ENCODE data around the gene KRTAP12-2. TPM values are rescaled to one million over a fixed set of nuclear protein-coding genes. Genes with fewer than 3 reads are reported as not detected.

The KRTAP12-2 gene
- total and polyA plus RNA-seq, 2 donors (not counting 3 experiments of a cell fraction or from before 2014, with no cell fraction given) = not detected

DNA sequence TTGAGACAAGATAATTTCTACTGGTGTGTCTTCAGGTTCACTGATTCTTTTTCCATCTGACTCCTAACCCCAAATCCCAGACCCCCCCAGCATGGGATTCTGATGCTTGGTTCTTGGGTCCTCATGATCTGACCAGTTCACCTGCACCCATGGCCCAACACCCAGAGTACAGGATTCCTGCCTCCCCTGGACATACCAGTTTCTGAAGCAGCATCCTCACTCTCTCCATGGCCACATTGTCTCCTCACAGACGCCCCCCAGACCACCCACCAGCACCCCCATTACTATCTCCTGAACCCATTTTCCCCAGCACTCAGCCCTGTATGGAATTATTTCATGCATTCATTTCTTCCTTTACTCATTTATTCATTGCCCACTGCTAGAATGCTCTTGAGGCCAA, 9.9 kb downstream of the KRTAP12-2 start:
- BruUV-seq (replicated peaks) = no TSS peak
- Histone ChIP-seq H4K20me1 (replicated peaks; ENCODE audit: control insufficient read depth, extremely low read depth, insufficient read depth, low read length) (no peaks in the 10 kb centered on the region), H3K4me2 (ENCODE audit: insufficient read depth, low read length) (no peak overlapping the region), H3K36me3 (ENCODE audit: control insufficient read depth in 2 of 2, extremely low read depth in 1 of 2, insufficient read depth in 2 of 2, low read length in 2 of 2) (no peaks in the 10 kb centered on the region), H3K27ac (ENCODE audit: insufficient read depth, low read depth, low read length) (no peak overlapping the region), H2AFZ (ENCODE audit: low read depth, low read length) (no peak overlapping the region), H3K9me1 (replicated peaks; ENCODE audit: control insufficient read depth, extremely low read depth, insufficient read depth, low read length) (no peaks in the 10 kb centered on the region), H3K27me3 (ENCODE audit: control insufficient read depth in 2 of 2, insufficient read depth in 2 of 2, low read length in 2 of 2) (no peaks in the 10 kb centered on the region), H3K9me3 (replicated peaks; ENCODE audit: control insufficient read depth, insufficient read depth, low read length) (no peaks in the 10 kb centered on the region), H3K4me1 (ENCODE audit: control insufficient read depth, extremely low read depth, insufficient read depth, low read length) (no peaks in the 10 kb centered on the region), H3K79me2 (ENCODE audit: control insufficient read depth, insufficient read depth, low read length) (no peaks in the 10 kb centered on the region), H3K4me3 (replicated peaks in 1 of 3; ENCODE audit: insufficient read depth in 1 of 3, low read depth in 1 of 3, low read length in 3 of 3) (no peak overlapping the region), H3K9ac (replicated peaks; ENCODE audit: extremely low read depth, insufficient read depth, low read length) (no peak overlapping the region)
- ChIA-PET CTCF (no interaction called here), POLR2A (no interaction called here)
- dilution Hi-C loops (cut with MboI; ENCODE audit: extremely low pct_ligation_motif_present, low sequenced_read_pairs) = no loop called here
- DNase-seq (ENCODE audit: low read depth, low spot score) = no peak
- FAIRE-seq = no peak
- TF ChIP-seq POLR2AphosphoS5 (IDR thresholded peaks at IDR 0.05; ENCODE audit: insufficient read depth, low read depth, low read length) = no peak
- TF ChIP-seq MYC (IDR thresholded peaks at IDR 0.05; ENCODE audit: low read depth, low read length) = no peak
- TF ChIP-seq JUN (IDR thresholded peaks at IDR 0.05; ENCODE audit: borderline replicate concordance, insufficient read depth, insufficient read length, low read depth) = no peak
- TF ChIP-seq POLR2A (IDR thresholded peaks at IDR 0.05; ENCODE audit: low read depth, low read length) = no peak
- TF ChIP-seq GATA2 (IDR thresholded peaks at IDR 0.05; ENCODE audit: insufficient read depth, insufficient read length, low read depth, low read length) = no peak
- TF ChIP-seq, protein P1, sequence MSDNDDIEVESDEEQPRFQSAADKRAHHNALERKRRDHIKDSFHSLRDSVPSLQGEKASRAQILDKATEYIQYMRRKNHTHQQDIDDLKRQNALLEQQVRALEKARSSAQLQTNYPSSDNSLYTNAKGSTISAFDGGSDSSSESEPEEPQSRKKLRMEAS (IDR thresholded peaks at IDR 0.05; ENCODE audit: insufficient read depth, insufficient read length) = no peak
- TF ChIP-seq, protein P2, sequence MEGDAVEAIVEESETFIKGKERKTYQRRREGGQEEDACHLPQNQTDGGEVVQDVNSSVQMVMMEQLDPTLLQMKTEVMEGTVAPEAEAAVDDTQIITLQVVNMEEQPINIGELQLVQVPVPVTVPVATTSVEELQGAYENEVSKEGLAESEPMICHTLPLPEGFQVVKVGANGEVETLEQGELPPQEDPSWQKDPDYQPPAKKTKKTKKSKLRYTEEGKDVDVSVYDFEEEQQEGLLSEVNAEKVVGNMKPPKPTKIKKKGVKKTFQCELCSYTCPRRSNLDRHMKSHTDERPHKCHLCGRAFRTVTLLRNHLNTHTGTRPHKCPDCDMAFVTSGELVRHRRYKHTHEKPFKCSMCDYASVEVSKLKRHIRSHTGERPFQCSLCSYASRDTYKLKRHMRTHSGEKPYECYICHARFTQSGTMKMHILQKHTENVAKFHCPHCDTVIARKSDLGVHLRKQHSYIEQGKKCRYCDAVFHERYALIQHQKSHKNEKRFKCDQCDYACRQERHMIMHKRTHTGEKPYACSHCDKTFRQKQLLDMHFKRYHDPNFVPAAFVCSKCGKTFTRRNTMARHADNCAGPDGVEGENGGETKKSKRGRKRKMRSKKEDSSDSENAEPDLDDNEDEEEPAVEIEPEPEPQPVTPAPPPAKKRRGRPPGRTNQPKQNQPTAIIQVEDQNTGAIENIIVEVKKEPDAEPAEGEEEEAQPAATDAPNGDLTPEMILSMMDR (IDR thresholded peaks at IDR 0.05; ENCODE audit: extremely low read depth in 1 of 2, insufficient read depth in 1 of 2, low read depth in 1 of 2, low read length in 2 of 2) = no peak
- TF ChIP-seq FOS (IDR thresholded peaks at IDR 0.05; ENCODE audit: borderline replicate concordance, insufficient read depth, low read length) = no peak
- TF ChIP-seq EZH2 (IDR thresholded peaks at IDR 0.05; ENCODE audit: borderline replicate concordance, low read depth, low read length, severe bottlenecking) = no peak
- intact Hi-C loops (cut with micrococcal nuclease) = no loop called here

All from endothelial cell of umbilical vein (primary cell).